Middle frontal gyrus (tissue), 1 donor: ENCODE results near the gene GLMP.

Experiments
- DNase-seq: peaks from one replicate; pipeline ENCODE4 v3.0.0-alpha.2; 2015; ENCODE audit warnings: low spot score; ENCODE audit errors: extremely low spot score

Gene GLMP

DNA sequence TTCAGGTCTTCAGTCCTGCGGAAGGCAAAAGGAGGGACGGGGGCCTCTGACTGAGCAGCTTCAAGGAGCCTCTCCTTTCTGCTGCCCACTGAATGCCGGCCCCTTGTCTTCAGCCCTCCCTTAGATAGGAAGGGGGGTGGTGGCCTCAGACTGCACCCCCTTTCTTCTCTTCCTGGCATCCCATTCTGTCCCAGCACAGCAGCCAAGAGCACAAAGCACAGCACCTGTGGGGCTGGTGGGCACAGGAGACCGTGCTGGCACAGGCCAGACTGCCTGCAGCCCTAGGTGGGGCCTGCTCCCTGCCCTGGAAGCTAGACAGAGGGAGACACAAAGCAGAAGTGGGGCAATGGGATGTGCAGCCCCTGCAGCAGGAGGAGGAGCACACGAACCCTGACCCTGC, 45.9 kb downstream of the GLMP start:
- no peak for DNase-seq

DNA sequence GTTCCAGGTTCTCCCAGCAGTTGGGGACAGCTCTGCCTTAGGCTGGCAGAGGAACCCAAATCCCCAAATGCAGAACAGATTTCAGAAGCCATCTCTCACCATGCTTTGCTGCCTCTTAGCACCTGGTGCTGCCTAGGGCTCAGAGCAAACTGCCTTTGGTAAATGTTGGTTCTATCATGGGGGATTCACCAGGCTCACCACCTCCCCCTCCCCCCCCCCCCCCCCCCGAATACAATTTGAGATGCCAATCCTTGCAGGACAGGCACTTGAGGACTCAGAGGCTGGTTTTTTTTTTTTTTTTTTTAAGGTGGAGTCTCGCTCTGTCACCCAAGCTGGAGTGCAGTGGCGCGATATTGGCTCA, 47.2 kb downstream of the GLMP start:
- DNase-seq = no peak

DNA sequence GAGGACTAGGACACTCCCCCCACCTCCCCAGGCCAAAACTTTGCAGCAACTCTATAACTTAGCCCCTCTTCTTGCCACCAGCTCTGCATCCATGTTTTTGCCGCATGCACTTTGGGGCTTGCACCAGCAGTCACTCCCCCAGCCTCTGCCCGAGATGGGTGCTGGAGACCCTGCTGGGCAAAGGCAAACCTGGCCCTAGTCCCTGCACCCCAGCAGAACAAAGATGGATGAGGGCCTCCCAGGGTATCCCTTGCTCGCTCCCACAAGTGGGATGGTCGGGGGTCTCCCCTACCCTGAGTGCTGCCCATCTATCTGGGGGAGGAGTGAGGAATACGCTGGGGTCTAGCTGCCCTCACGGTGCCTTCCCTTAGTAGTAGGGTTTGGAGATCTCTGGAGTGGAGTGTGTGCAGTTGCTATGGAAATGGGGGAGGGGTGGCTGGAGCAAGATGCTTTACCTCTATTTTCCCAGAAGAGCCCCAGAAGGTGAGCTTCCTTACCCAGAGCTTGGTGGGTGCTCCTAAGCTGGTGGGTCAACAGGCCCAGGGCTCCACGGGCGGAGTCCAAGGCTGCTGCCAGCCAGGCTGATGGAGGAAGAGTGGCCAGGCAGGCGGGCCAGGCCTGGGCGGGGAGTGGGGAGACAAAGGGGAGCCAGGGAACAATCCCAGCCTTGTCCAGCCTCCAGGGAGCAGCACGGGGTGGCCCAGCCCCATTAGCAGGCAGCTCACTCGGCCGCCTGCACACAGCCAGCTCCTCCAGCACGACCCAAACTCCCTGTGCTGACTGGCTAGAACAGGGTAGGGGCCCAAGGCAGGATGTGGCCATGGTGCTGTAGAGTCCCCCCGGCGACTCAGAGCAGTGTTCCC, 47.8 kb downstream of the GLMP start, which contains the start of gene PAQR6:
Gene PAQR6, minus strand, starts transcription at position 597 of the 863 bp plus-strand sequence. CDS start 1,325 bp downstream, outside the sequence.
- peak; percentile 86 for DNase-seq

DNA sequence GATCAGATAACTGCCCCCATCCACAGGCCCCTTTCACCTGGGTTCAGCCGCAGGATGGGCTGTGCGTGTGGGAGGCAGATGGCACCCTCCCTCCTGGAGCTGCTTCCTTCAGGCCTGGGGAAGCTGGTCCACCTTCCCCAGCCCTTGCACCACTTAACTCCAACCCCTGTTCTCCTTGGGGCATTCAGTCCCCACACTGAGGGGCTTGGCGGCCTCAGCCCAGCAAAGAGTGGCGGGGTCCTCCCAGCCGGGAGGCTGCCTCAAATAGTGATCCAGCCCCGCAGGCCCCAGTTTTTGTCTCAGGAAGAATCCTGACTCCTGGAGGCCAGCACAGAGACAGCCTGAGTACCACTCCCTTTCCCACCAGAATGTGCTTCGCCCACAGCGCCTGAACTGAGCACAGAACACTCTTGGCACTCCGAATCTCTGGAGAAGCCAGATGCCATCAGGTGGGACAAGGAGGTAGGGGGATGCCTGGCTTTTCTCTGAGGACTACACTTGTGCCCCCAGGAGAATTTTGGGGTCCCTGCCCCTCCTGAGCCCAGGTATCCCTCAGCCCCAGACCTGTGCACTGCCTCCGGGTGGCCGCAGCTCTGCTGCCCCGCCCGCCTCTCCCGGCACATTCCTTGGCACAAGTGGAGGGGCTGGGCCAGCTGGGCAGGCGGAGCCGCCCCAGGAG, 48.6 kb downstream of the GLMP start:
- no peak for DNase-seq

DNA sequence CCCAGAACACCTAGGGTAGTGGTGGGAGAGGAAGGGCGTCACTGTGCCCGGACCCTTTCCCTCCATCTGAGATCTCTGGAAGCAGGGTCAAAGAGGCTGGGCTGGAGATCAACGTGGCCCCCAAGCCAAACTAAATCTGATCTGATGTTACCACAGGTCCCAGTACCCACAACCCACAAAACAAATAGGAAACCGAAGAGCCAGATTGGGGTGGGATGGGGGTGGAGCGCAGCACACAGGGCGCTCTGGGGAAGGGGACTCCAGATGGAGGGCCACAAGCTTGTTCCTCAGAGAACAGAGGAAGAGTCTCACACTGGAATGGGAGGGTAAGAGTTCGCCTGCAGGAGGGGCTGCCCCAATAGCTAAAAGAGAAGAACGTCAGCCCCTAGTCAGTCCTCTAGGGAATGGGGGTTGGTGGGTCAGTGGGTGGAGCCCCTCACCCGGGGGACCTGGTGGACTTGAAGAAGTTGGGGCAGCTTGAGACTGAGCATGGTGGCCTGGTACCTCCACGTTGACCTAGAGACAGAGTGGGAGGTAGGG, 49.2 kb downstream of the GLMP start:
- no peak for DNase-seq

DNA sequence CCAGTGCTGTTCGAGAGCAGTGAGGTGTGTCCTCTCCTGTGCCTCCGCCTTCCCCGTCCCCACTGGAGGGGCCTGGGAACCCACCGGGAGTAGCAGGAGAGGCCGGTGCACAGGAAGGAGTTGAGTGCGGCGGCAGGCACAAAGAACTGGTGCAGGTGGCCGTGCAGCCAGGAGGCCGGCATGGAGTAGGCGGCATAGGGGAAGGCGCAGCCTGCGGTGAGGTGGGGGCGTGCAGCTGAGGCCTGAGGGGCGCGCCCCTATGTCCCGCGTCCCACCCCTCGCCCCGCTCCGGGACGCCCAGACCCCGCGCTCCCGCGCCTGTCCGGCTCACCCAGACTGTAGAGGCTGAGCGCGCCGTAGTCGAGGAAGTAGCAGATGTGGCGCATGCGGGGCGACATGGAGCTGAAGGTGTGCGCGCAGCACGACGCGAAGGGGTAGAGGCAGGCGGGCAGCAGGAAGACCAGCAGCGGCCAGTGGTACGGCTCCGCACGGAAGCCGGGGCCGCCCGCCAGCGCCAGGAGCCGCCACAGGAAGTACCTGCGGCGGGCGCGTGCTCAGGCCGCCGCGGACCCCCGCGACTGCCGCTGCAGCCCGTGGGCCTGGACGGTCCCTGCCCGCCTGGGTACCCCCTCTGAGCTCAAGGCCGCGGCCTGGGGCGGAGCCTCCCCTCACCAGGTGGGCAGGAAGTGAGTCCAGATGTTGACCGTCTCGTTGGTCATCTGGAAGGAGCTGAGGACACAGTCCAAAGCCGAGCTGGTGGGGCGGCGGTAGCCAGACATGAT, 49.8 kb downstream of the GLMP start:
- no peak for DNase-seq

DNA sequence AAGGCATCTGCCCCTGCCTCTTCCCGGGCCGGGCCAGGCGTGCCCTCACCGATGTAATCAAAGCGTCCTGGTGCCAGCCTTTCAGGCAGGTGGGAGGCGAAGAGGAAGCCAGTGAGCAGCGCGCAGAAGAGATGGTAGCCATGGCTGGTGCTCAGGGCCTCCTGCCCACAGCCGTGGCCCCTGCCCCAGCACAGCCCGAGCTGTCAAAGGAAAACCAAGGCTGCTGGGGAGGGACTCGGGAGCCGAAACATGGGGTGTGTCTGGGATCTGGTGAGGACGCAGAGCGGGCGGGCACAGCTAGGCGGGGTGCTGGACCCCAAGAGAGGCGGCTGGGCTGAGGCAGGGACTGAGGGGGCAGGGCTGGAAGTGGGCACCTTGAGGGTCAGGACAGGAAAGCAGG, 50.8 kb downstream of the GLMP start:
- no peak for DNase-seq

DNA sequence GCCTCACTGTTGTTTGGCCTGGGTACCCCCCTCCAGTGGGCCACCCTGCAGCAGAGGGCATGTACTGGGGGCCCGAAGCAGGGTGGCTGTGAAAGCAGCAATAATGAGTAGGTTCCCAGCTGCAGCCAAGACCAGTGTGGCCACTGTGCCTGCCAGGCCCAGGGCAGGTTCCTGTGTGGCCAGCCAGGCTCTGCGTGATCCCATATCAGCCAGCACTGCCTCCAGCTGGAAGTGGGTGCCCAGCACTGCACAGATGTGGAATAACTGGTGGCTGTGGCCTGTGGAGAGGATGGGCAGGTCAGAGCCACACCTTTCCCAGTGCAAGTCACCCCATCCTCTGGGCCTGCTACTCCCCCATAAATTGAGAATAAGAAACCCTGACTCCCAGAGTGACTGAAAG, 51.4 kb downstream of the GLMP start:
- DNase-seq = no peak

DNA sequence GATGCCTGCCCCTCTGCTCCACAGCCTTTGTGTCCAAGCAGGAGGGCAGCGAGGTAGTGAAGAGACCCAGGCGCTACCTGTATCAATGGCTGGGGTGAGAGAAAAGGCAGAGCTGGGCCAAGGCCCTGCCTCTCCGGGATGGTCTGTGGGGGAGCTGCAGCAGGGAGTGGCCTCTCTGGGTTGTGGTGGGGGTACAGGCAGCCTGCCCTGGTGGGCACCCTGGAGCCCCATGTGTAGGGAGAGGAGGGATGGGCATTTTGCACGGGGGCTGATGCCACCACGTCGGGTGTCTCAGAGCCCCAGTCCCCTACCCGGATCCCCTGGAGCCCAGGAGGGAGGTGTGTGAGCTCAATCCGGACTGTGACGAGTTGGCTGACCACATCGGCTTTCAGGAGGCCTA, 52.7 kb downstream of the GLMP start:
- DNase-seq = no peak
